Body of pancreas (tissue), 4 donors: ENCODE measurements around the gene SLC1A4. TPM values are rescaled to one million over a fixed set of nuclear protein-coding genes. Genes with fewer than 3 reads are reported as not detected.
A peak's percentile ranks its signal among the peaks of the same experiment; 100 is the strongest.
"Not testable (repeated sequence)": the region's sequence is repeated elsewhere in the genome, so short reads cannot be mapped to it uniquely, and the experiment has no call there.

Experiments
- ATAC-seq: fragments of 150-250 bp; one replicate; pipeline ENCODE4 v1.9.1; 2016
- DNase-seq, 4 donors: peaks; one replicate each; pipeline ENCODE4 v3.0.0-alpha.2; 2019
- H3K27ac ChIP-seq, 4 donors: fragments of 200-600 bp; sonication (generic); 1 replicate in 3 of 4; 2 replicates in 1 of 4; pipeline versions ENCODE4 v1.5.1 to v1.6.1; 2016 to 2019; ENCODE audit warnings: mild to moderate bottlenecking in 1 of 4, mixed read lengths in 1 of 4, moderate library complexity in 1 of 4
- H3K27me3 ChIP-seq, 2 donors: fragments of 200-600 bp; sonication (generic); one replicate each; pipeline ENCODE4 v1.6.0; 2016; ENCODE audit warnings: mild to moderate bottlenecking in 1 of 2
- H3K36me3 ChIP-seq, 2 donors: fragments of 200-600 bp; sonication (generic); replicated peaks in 1 of 2; 2 replicates each; pipeline ENCODE4 v1.5.1; 2016; ENCODE audit warnings: low read depth in 2 of 2; ENCODE audit not compliant: insufficient read depth in 1 of 2
- H3K4me1 ChIP-seq: fragments of 200-600 bp; sonication (generic); one replicate; pipeline ENCODE4 v1.6.0; 2016
- H3K4me3 ChIP-seq, 2 donors: fragments of 200-600 bp; sonication (generic); 1 replicate in 1 of 2; 2 replicates in 1 of 2; pipeline ENCODE4 v1.5.1; 2016 to 2019
- H3K9me3 ChIP-seq, 3 donors: fragments of 200-600 bp; sonication (generic); 1 replicate in 2 of 3; 2 replicates in 1 of 3; pipeline ENCODE4 v1.5.1; 2016
- CTCF ChIP-seq, 7 experiments: fragments of 450-650 bp in 4 of 7; fragments of 200-600 bp in 3 of 7; sonication (generic) in 3 of 7; IDR thresholded peaks; one replicate each; pipeline ENCODE4 v1.5.1; 2016 to 2019; ENCODE audit warnings: antibody characterized with exemption in 7 of 7
- POLR2A ChIP-seq, 3 donors: fragments of 450-650 bp; IDR thresholded peaks; one replicate each; pipeline ENCODE4 v1.6.1; 2016; ENCODE audit warnings: antibody characterized with exemption in 3 of 3, mild to moderate bottlenecking in 2 of 3
- WGBS, 2 donors: methylation state at CpG; one replicate each; pipeline ENCODE4 v1.1.5; 2017; 5-methylcytosine and 5-hydroxymethylcytosine counted together
- intact Hi-C: fragments of 100-400 bp; cut with DNase I; formaldehyde crosslinking; loops from one replicate; pipeline ENCODE4 v1.15.1; 2023
- total RNA-seq, 2 donors: library from RNA; depleted of rRNA; stranded (reverse); fragments of >200 nt; gene quantifications; one replicate each; pipeline ENCODE4 v1.1.0, GENCODE V29; 2016

SLC1A4 gene
- total RNA-seq, 2 donors from 2014 or later, result 14.5 to 25.4 TPM

DNA sequence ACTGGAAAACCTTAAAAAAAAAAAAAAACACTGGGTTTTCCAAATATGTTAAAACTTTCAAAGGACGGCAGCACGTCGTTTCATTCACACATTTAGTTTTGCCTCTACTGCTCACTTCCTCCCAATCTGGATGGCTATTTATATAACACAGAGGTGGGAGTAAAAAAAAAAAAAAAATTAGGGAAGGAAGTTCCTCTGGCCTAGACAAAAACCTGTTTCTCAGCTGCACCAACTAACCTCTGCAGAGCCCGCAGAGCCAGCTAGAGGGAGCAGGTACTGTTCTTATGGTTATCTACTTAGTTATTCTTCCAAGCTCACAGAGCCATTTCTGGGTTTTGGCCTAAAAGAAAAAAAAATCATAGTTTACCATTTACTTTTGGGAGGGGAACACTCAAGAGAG, 28.1 kb downstream of the SLC1A4 start:
- H3K4me1 ChIP-seq, result no peaks in the 10 kb centered on the region
- H3K27ac ChIP-seq, result peak overlapping the region in 1 of 4 donors; percentile 66
- peak in 1 of 4 donors; percentile 21 for DNase-seq
- no peaks in the 10 kb centered on the region for H3K27me3 ChIP-seq
- TF ChIP-seq CTCF (IDR thresholded peaks at IDR 0.05) (peak in 4 of 7 experiments; percentile 11 to 31 (median 26)), POLR2A (IDR thresholded peaks at IDR 0.05) (no peak)
- no peak for ATAC-seq
- H3K4me3 ChIP-seq, result no peak overlapping the region
- H3K36me3 ChIP-seq, result peaks cover 0 to 17% of the 10 kb centered on the region in 2 donors
- 63 to 76% methylated on average over 4 of the region's 4 CpGs for WGBS, 2 donors
- intact Hi-C loops, result no loop called here
- H3K9me3 ChIP-seq, result no peaks in the 10 kb centered on the region

GRCh38 chr2:65018141-65018582, 29.0 kb downstream of the SLC1A4 start:
- H3K9me3 ChIP-seq, result no peaks in the 10 kb centered on the region
- no peak for ATAC-seq
- peak overlapping the region in 1 of 4 donors; percentile 66 for H3K27ac ChIP-seq
- intact Hi-C loops, result no loop called here
- H3K27me3 ChIP-seq, result no peaks in the 10 kb centered on the region
- H3K36me3 ChIP-seq, result peaks cover 0 to 17% of the 10 kb centered on the region in 2 donors
- H3K4me3 ChIP-seq, result no peak overlapping the region
- H3K4me1 ChIP-seq, result no peaks in the 10 kb centered on the region
- DNase-seq, result peak in 1 of 4 donors; percentile 62
- 83 to 97% methylated on average over 15 of the region's 15 CpGs for WGBS, 2 donors
- TF ChIP-seq POLR2A (IDR thresholded peaks at IDR 0.05), result no peak
- no peak for TF ChIP-seq CTCF (IDR thresholded peaks at IDR 0.05)

GRCh38 chr2:65019010-65019409, 29.8 kb downstream of the SLC1A4 start:
- Histone ChIP-seq H3K27me3 (no peaks in the 10 kb centered on the region), H3K4me3 (no peak overlapping the region), H3K27ac (no peak overlapping the region), H3K9me3 (no peaks in the 10 kb centered on the region), H3K36me3 (peaks cover 0 to 15% of the 10 kb centered on the region in 2 donors), H3K4me1 (no peaks in the 10 kb centered on the region)
- no peak for TF ChIP-seq CTCF (IDR thresholded peaks at IDR 0.05)
- no peak for TF ChIP-seq POLR2A (IDR thresholded peaks at IDR 0.05)
- ATAC-seq, result no peak
- WGBS, 2 donors, result 81 to 100% methylated on average over 1 of the region's 1 CpG
- no peak for DNase-seq
- intact Hi-C loops, result no loop called here

- H3K4me1 ChIP-seq, result no peaks in the 10 kb centered on the region
- intact Hi-C loops, result loop anchor here (5.0 kb wide), 1 partner anchor 92 kb away; no protein-coding TSS in a partner anchor
- peaks cover 0 to 15% of the 10 kb centered on the region in 2 donors for H3K36me3 ChIP-seq
- H3K4me3 ChIP-seq, result no peak overlapping the region
- DNase-seq, result no peak
- TF ChIP-seq CTCF (IDR thresholded peaks at IDR 0.05), result no peak
- TF ChIP-seq POLR2A (IDR thresholded peaks at IDR 0.05), result no peak
- no peaks in the 10 kb centered on the region for H3K9me3 ChIP-seq
- H3K27ac ChIP-seq, result no peak overlapping the region
- WGBS, 2 donors, result 90 to 92% methylated on average over 7 to 8 of the region's 8 CpGs
- ATAC-seq, result no peak
- H3K27me3 ChIP-seq, result no peaks in the 10 kb centered on the region
Observed at GRCh38 chr2:65019675-65020195, 30.5 kb downstream of the SLC1A4 start.

DNA sequence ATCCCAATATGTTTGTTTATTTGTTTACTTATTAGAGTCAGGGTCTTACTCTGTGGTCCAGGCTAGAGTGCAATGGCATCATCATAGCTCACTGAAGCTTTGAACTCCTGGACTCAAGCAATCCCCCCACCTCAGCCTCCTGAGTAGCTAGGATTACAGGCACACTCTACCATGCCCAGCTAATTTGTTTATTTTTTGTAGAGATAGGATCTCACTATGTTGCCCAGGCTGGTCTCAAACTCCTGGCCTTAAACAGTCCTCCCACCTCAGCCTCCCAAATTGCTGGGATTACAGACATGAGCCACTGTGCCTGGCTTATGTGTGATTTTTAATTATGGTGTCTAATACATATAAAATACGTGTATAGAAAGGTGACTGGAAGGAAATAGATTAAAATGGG, 31.1 kb downstream of the SLC1A4 start:
- intact Hi-C loops, result loop anchor here (5.0 kb wide), 1 partner anchor 93 kb away; no protein-coding TSS in a partner anchor
- H3K27ac ChIP-seq, ATAC-seq, H3K9me3 ChIP-seq, H3K27me3 ChIP-seq, H3K4me3 ChIP-seq, DNase-seq, H3K4me1 ChIP-seq: not testable (repeated sequence)
- WGBS, 2 donors, result 82 to 84% methylated on average over 1 of the region's 1 CpG
- peaks cover 0 to 15% of the 10 kb centered on the region in 2 donors for H3K36me3 ChIP-seq
